HG03520 (cell line): ENCODE results near the gene TPP1.

Experiments
- ATAC-seq: cut with Tn5 transposase; IDR thresholded peaks from one replicate; pipeline ENCODE4 v1.9.1; 2021; ENCODE audit warnings: mild to moderate bottlenecking, moderate library complexity; ENCODE audit not compliant: unreplicated experiment

Gene TPP1

DNA sequence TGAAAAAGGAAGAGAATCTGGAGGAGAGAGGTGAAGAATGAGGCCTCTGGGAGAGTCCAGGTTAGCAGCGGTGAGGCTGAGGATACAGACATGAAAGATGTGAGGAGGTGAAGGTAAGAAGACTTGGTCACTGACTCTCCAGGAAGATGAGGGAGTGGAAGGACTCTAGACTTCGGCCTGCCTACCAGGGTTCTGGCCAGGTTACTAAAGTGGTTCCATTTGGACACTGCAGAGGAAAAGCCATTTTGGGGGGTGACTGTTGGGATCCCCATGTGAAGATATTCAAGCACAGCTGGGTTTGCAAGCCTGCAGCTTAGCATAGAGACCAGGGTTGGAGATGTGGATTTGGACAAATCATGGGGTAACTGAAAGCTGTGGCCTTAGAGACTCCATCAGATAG lies 28.6 kb upstream of the TPP1 start:
- no peak for ATAC-seq

DNA sequence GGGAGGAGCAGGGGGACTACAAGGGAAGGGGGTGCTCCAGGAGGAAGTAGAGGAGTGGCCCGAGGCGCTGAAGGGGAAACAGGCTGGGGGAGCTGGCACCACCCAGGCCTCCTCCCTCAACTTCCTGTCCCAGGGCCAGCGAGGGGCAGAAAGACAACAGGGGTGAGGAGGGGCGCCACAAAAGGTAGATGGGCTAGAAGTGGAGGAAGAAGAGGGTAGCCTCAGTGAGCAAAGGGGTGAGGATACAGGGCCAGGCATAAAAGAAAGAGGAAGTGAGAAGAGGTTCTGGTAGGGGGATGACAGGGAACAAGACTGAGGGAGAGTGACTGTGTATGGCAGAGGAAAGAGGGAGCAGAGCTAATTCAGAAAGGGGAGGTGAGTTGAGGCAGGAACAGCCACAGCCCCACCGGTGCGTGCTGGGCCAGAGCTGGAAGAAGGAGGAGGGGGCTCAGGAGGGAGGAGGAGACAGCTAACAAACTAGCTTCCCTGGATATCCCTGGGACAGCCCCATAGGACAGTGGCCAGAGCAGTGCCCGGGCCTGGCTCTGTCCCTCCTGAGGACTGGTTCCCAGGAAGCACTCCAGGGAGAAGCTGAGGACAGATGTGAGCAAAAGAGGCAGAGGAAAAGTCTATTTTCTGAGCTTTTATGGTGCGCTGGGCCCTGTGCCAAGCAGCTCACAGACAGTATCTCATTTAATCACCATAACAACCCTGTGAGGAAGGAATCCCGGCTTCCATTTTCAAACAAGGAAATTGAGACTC lies 27.9 kb upstream of the TPP1 start:
- peak; percentile 86 for ATAC-seq

DNA sequence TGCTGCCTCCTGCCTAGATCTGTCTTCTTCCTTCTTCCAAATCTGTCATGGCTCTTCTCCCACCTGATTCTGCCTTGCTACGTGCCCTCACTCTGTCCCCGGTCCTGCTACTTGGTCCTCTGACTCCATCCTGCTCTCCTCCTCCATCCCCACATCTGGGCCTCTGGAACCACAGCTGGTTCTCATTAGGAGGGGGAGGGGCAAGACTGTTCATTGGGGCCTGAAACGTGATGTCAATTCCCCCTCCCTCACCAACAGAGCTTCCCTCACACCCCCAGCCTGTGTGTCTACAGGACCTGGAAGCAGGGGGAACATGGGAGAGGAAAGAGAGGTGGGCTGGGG lies 27.3 kb upstream of the TPP1 start:
- ATAC-seq: no peak

DNA sequence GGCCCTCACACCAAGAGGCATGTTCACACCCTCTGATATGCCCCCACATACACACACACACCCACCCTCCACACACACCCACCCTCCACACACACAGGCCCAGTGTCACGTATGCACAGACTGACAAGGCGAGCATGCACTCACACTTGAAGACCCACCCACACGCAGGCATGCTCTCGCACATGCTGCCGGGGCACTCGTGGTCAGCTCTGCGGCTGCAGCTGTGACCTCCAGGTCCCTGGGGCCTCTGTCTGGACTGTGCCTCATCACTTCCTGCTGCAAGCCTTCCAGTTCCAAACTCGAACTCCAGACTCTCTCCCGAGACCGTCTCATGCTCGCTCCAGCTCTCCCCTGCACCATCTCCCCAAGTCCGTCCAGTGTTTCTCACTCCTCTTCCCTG lies 26.8 kb upstream of the TPP1 start:
- no peak for ATAC-seq

DNA sequence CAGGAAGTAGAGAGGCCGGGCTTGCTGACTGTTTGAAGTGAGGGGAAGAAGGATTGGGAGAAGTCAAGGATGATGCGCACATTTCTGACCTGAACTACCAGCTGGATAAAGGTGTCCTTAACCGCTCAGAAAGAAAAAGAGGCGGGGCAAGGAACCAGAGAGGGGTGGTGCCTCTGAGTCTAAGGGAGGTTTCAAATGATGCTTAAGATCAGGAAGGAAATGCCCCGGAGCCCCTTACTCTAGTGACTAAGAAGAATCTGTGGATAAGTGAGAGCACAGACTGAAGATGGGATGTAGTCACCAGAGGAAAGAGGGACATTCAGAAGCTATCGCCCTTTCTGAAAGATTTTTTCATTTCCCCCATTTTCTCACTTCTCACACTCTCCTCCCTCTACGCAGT lies 23.7 kb upstream of the TPP1 start:
- ATAC-seq: no peak

DNA sequence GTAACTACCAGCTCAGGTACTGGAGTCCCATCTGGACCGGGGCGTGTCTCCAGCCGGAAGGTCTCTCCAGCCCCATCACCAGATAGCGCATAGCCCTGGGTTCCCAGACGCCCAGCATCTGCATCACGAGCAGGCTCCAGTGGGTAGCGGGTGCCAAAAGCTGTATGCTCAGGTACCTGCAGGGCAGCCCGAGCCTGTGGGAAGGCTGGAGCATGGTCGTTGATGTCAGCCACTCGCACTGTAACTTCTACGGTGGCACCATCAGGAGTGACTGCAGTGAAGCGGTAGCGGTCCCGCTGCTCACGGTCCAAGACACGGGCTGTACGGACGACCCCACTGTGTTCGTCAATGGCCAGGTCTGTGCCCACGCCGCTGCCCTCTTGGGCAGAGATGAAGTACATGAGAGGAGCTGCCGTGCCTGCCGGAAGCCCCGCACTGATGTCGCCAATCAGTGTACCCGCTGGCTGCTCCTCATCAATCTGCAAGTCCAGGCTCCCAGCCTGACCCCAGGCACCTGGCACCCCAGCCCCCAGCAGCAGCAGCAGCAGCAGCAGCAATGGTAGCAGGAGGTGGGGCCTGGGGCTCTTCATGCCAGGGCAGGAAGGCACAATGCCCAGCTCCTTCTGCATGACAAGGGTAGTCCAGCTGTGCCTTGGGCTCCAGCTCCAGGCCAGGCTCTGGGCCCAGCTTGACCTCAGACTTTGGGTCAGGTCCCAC lies 21.9 kb upstream of the TPP1 start:
- no peak for ATAC-seq

DNA sequence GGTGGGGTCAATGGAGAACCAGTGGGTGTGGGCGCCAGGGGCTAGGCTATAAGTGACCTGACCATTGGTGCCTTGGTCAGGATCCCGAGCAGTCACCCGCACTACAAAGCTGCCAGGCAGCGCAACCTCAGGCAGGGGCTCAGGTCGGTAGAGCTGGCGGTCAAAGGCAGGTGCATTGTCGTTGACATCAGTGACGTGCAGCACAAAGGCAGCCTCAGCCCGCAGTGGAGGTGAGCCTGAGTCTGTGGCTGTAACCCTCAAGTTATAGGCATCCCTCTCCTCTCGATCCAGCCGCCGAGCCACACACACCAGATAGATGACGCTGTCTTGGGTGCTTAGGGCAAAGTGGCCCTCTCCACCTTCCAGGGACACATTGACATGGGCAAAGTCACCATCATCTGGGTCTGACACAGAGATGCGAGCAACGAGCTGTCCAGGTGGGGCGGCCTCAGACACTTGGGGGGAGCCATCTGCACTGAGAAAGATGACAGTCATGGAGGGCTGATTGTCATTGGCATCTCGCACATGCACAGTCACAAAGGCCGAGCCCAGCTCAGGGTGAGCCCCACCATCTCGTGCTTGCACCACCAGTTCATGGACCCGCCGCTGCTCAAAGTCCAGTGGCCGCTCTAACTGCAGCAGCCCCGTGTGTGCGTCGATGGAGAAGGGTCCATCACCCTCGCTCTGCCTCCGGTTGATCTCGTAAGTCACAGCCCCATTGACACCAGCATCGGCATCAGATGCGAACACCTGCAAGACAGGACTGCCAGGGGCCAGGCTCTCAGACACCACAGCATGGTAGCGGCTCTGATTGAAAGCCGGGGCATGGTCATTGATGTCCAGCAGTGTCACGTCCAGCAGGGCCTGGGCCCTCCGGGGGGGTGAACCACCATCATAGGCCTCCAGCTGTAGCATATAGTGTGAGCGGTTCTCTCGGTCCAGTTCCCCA lies 21.1 kb upstream of the TPP1 start:
- no peak for ATAC-seq

DNA sequence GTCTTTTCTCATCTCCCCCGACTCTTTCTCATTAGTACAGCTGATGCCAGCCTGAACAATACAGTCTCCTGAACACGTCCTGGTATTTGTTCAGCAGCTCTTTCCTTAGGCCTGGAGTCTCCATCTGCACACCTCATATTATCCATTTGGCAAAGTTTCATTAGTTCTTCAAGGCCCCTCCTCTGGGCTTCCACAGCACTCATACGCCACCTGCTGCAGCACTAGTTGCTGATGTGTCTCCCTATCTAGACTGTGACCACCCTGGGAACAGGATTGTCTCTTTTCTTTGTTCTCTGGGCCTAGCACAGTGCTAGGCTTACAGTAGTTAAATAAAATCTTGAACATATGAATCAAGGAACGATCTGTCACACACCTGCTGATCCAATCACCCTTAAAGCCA lies 19.2 kb upstream of the TPP1 start:
- no peak for ATAC-seq

DNA sequence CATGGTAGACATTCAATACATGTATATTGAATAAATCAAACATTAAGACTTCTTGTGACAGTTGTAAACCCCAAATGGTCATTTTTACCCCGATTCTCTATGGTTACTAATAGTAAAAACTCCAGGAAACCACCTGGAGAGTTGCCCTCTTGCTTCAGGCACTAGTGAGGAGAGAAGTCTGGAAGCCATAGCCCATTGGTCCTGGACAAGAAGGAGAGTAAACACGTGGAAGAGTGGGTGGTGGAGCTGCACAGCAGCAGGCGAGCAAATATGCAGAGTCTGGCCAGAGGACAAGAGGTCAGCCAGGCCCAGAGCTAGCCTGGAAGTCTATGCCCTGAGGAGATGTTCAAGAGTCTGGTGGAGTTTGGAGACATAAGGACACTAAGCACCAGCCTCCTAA lies 18.6 kb upstream of the TPP1 start:
- no peak for ATAC-seq

DNA sequence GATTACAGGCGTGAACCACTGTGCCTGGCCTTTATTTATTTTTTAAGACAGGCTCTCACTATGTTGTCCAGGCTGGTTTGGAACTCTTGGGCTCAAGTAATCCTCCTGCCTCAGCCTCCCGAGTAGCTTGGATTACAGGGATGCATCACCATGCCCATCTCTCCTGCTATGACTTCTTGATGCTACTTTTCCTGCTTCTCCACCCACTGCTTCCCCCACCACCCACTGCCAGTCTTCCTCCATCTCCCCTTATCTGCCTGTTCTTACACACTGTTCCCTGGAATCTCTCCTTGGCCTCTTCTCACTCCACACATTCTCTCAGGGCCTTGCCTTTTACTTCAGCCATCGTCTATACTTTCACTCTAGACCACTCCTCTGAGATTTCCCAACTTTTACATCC lies 17.3 kb upstream of the TPP1 start:
- ATAC-seq: no peak

DNA sequence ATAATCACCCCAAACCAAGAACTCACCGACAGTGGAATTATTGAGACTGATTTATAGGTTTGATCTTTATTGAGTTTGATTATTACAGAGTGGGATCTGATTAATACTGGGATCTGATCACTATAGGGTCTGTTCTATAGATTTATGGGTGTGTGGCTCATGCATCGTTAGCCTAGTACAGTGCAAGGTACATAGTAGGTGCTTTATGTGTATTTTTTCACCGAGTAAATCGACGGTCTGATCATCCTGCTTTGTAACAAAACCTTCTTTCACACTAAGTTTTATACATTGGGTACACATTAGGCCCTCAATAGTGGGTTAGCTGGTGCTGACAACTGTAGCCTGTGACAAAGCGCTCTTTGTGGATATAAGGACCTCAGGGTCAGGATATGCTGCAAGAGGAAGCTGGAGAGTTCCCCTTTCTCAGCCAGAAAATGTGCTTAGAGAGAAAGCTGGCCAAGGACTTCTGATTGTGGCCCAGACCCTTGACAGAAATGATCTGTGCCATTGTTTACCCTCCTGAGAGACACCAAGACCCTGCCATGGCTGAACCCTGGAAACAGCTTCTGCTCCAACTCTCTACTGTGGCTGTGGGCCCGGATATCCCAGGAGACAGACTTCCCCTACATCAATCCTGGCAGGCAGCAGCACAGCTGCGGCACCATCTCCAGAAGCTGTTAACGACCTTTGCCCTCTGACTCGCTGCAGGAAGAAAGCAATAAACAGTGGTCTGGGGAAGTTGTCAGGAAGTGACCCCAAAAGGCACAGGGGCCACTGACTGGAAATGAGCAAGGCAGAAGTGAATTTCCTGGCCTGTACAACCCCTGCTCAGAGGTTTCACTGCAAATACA lies 16.1 kb upstream of the TPP1 start:
- ATAC-seq: no peak

DNA sequence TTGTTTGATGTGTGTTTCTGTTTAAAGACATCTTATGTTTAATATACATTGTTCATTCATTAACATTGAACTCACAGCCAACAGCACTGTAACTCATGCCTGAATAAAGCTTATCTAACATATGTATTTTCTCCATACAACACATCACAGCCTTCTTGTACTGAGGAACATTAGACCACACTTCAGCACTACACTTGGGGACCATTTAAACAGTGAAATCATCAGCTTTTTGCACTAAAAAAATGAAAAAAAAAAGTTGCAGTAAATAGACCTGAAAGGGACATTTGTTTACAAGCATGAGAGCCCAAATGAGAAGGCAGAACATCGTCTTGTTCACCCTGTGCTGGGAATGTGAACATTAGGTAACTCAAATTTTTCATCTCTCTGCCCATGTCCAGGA lies 15.3 kb upstream of the TPP1 start:
- no peak for ATAC-seq

DNA sequence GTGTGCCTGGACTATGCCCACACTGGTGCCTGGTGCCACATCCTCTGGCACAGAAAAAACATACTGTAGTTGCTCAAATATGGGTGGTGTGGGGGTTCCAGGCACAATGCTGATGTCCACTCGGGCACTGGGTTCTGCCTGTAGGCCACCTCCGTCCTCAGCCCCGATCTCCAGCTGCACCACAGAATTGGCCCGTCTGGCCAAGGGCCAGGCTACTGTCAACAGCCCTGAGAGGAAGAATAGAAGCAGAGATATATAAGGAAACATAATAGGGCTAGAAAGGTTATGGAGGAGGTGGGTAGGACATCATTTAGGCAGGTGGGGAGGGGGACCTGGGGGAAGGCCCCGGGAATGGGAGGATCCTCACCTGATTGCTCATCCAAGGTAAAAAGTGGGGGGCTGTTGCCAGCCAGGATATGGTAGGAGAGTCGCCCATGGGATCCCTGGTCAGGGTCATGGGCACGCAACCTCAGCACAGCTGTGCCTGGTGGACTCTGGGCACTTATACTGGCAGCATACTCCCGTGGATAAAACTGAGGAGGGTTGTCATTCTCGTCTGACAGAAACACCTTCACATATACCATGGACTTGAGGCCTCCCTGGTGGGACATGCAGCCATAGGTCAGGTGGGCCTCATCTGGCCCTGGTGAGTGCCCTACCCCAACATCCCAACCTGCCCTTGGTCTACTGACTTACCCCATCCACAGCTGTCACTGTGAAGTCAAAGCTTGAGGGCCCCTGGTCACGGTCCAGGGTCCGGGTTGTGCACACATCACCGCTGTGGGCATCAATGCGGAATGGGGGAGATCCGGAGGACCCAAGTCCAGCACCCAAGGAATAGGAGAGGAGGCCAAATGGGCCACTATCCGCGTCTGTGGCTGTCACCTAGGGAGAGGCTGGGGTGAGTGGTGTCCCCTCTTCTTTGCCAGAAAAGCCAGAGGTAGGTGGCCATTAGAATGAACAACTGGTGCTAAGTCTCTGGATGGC lies 14.5 kb upstream of the TPP1 start:
- no peak for ATAC-seq

DNA sequence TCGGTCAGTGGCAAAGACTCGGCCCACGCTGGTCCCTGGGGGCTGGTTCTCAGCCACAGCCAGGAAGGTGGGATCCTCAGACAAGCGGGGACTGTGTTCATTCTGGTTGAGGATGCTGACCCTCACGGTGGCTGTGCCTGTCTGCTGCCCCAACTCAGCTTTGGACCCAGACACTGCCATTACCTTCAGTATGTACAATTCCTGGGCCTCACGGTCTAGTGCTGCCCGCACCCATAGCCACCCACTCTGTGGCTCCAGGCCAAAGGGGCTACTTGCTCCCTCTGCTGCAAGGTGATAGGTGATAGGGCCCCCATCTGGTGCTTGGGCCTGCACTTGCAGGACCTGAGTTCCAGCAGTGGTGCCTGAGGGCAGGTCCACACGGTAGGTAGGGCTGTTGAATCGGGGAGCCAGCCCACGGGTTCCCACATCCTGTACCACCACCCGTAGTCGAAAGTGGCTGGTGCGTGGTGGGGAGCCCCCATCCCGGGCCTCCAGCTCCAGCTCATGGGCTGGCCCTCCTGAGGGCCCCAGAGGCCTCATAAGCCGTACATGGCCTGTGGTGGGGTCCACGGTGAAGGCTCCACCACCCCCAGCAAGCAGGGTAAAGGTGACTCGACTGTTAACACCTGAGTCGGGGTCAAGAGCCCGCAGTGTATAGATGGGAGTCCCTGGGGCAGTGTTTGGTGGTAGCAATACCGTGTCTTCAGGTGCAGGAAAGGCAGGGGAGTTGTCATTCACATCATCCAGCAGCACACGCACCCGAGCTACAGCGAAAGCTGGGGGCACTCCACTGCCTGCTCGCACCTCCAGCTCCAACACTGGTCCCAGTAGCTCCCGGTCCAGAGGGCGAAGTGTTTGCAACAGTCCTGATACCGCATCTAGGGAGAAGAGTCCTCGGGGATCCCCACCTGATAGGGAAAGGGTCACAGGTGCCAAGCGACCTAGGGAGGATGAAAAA lies 13.2 kb upstream of the TPP1 start:
- no peak for ATAC-seq

DNA sequence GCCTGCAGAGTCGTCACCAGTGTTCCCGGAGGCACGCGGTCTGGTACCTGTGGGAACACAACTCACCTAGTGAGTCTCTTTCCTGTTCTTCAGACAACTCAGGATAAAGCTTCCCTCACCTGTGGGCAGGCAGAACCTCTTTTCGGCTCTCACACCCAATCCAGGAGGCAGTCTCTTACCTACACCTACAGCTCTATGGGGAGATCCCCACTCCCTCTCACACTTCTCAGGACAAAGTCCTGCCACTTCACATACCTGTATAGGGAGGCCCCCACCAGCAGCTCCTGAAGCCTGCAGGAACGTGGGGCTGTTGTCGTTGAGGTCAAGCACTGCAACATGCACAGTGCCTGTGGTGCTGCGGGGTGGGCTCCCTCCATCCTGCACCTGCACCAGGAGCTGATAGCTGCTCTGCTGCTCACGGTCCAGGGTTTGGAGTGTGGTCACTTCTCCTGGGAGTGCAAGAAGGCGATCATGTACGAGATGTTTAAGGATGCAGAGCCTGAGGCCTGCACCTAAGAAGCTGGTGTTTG lies 12.2 kb upstream of the TPP1 start:
- ATAC-seq: no peak

DNA sequence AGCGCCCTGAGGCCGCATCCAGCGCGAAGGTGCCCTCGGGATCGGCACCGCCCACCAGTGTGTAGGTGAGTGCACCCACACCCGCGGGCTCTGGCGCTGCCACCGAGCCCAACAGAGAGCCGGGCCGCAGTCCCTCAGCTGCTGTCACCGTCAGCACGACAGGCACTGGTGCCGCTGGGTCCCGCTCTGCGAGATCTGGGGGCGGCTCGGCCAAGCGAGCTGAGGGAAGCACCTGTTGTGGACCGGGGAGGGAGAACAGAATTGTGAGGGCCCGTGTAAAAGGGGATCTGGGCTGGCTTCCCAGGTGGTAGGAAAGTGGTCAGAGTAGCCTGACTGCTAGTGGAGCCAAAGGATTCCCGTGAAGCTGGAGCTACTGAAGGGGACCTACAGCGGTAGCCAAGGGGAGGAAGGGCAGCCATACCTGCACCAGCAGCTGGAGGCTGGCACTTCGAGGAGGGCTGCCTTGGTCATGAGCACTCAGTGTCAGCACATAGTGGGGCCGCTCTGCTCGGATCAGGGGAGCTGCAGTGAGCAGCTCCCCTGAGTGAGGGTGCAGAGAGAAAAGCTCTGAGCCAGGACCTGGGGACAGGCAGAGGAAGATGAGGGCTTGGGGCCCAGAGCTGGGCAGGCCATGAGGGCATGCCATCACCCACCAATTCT lies 11.5 kb upstream of the TPP1 start:
- ATAC-seq: no peak

DNA sequence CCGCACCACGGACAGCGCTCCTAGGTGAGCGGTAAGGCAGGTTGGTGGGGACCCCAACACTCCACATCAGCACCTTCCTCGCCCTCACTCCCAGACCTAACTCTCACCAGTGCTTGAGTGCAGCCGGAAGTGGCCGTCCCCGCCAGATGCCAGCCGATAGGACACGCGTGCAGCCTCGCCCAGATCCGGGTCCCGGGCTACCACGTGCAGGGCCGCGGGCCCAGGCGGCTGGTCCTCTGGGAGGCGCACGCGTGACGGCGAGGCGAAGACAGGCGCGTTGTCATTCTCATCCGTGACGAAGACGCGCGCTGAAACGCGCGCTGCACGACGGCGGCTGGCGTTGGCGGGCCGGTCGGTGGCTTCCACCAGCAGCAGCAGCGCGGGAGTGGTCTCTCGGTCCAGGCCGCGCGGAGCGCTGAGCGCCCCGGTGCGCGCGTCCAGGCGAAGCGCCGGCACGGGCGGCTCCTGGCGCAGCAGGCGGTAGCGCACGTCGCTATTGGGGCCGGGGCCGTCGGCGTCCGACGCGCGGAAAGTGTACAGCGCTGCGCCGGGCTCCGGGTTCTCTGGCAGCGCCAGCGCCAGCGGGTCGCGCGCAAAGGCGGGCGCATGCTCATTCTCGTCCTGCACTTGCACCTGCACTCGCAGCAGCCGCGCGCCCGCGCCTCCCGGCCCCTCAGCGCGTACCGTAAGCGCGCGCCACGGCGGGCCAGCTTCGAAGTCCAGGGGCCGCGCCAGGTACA lies 10.8 kb upstream of the TPP1 start:
- no peak for ATAC-seq
